ENCODE measurements around the gene TMEM123.

TMEM123 gene

GRCh38 chr11:102357116-102357515 lies 95.4 kb downstream of the TMEM123 start:
- no peak for DNase-seq

GRCh38 chr11:102347462-102348370 lies 104.8 kb downstream of the TMEM123 start:
- DNase-seq = no peak

GRCh38 chr11:102346748-102347461 lies 105.7 kb downstream of the TMEM123 start, which contains the start of gene BIRC2:
TSS of gene BIRC2 (plus strand) at chr11:102347214. CDS start at chr11:102349855, 2,641 bp downstream.
- peak; percentile 24 for DNase-seq

GRCh38 chr11:102346456-102346747 lies 106.2 kb downstream of the TMEM123 start:
- DNase-seq = no peak
